Measurements from ENCODE around the gene RPL23. TPM values are rescaled to one million over a fixed set of nuclear protein-coding genes. Genes with fewer than 3 reads are reported as not detected.
A peak's percentile ranks its signal among the peaks of the same experiment; 100 is the strongest.

RPL23 gene
- total and polyA plus RNA-seq, 9 of the 15 experiments (the other 6 are each of a cell fraction or from before 2014, with no cell fraction given) = 1,745 to 3,667 (median 3,096) TPM

GRCh38 chr17:38899421-38899820 lies 45.9 kb upstream of the RPL23 start:
- in situ Hi-C loops (cut with MboI) = no loop called here
- no peak overlapping the region for H2AFZ ChIP-seq (ENCODE audit: low read depth, low read length)

More at GRCh38 chr17:38899421-38899820, 45.9 kb upstream of the RPL23 start:
- DNase-seq (ENCODE audit: extremely low read depth in 1 of 4, low spot score in 3 of 4) (no peak), FAIRE-seq (no peak), ATAC-seq (no peak)
- H4K20me1 ChIP-seq (replicated peaks; ENCODE audit: control insufficient read depth, insufficient read depth, low read length) = peaks cover 24% of the 10 kb centered on the region
- H3K4me2 ChIP-seq (ENCODE audit: insufficient read depth, low read length) = no peak overlapping the region
- peaks cover 26% of the 10 kb centered on the region for H3K79me2 ChIP-seq (ENCODE audit: control insufficient read depth, insufficient read depth, low read length)
- POLR2A ChIA-PET = interaction anchor here (2.4 kb wide), 1 partner anchor 12 kb away, joined by 9 read pairs; no protein-coding TSS in a partner anchor
- 96% methylated on average over 4 of the region's 5 CpGs for WGBS (ENCODE audit: insufficient coverage, low coverage, missing lambda C conversion rate)
- BruUV-seq (replicated peaks) = no TSS peak
- TF ChIP-seq TCFL5 (CRISPR knock-in tag; conservative IDR thresholded peaks at IDR 0.05) = no peak
- TF ChIP-seq ATF7 (IDR thresholded peaks at IDR 0.05) = no peak
- no peak for TF ChIP-seq ARID1B (IDR thresholded peaks at IDR 0.05)
- no peak for TF ChIP-seq MNT (conservative IDR thresholded peaks at IDR 0.05)
- H3K9me1 ChIP-seq (ENCODE audit: control insufficient read depth, insufficient read depth, low read length) = no peaks in the 10 kb centered on the region
- peak overlapping the region in 1 of 2 experiments; percentile 79; a peak in 2 of 4 replicates for H3K9ac ChIP-seq (ENCODE audit: insufficient read depth in 1 of 2, low read depth in 2 of 2, low read length in 2 of 2)
- intact Hi-C loops (cut with micrococcal nuclease) = no loop called here
- no peaks in the 10 kb centered on the region for H3K9me3 ChIP-seq (replicated peaks; ENCODE audit: control insufficient read depth, insufficient read depth, low read depth, low read length)
- peaks cover 72% of the 10 kb centered on the region for H3K36me3 ChIP-seq (ENCODE audit: control insufficient read depth, insufficient read depth, low read length)
- no peak overlapping the region for H3K4me3 ChIP-seq
- H3K4me1 ChIP-seq (replicated peaks in 1 of 2; ENCODE audit: control insufficient read depth in 2 of 2, insufficient read depth in 2 of 2, low read length in 2 of 2) = peaks cover 40 to 45% of the 10 kb centered on the region in 2 experiments
- H3K27me3 ChIP-seq (ENCODE audit: control insufficient read depth in 2 of 2, insufficient read depth in 2 of 2, low read length in 2 of 2) = no peaks in the 10 kb centered on the region
- H3K27ac ChIP-seq (ENCODE audit: extremely low read depth, low read depth, low read length) = peak overlapping the region; percentile 62; the same call in 2 of the 3 replicates
- CTCF ChIA-PET (ENCODE audit: low intra/inter-chr PET ratio) = no interaction called here
